ENCODE results near the gene ABCC11. TPM values are rescaled to one million over a fixed set of nuclear protein-coding genes. Genes with fewer than 3 reads are reported as not detected.

Gene ABCC11
- total and polyA plus RNA-seq, 2 of the 4 experiments (the other 2 are of a cell fraction), result 0.09 to 0.18 TPM

DNA sequence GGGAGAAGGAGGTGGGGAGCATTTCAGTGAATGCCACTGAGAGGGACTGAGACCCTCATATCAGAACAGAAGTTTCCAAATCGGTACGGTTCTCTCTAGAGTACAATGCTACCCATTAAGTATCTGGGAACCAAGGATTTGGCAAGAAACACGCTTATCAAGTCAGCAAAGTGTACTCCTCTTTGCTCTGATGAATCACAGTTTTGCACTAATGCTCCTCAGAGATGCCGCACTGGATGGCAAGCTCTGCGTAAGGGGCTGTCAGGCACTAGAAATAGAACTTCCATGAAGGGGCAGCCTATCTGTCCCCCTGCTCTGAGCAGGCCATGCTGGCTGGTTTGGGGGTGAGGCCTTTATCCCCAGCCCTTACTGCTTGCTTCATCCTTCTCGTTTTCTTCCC, 86.8 kb downstream of the ABCC11 start:
- H3K14ac ChIP-seq (replicated peaks; ENCODE audit: low read depth, low read length), result no peak overlapping the region
- H3K9ac ChIP-seq (ENCODE audit: low read depth, low read length), result no peak overlapping the region
- ATAC-seq (ENCODE audit: low read depth), result no peak
- H3K9me1 ChIP-seq (ENCODE audit: insufficient read depth, low read length), result 0 out of 2 replicates have a peak, but pooled peaks cover 5% of the 10 kb centered on the region
- in situ Hi-C loops (cut with MboI; ENCODE audit: low sequenced_read_pairs) (loop anchor here (5.0 to 25.0 kb wide), 4 partner anchors 423 to 1213 kb away; partner anchors contain the start of genes ITFG1 and PHKB), dilution Hi-C loops (cut with HindIII; ENCODE audit: low sequenced_read_pairs, unreplicated experiment) (no loop called here), intact Hi-C loops (cut with micrococcal nuclease) (no loop called here)
- no peak for DNase-seq
- no peak overlapping the region for H4K5ac ChIP-seq (ENCODE audit: low read depth, low read length)
- H3K18ac ChIP-seq (ENCODE audit: low read depth, low read length), result no peak overlapping the region
- no peak overlapping the region for H2BK15ac ChIP-seq (ENCODE audit: low read depth, low read length)
- BruUV-seq (replicated peaks), result no TSS peak
- no peak overlapping the region for H2AK5ac ChIP-seq (ENCODE audit: low read depth, low read length)
- no peak overlapping the region for H2BK5ac ChIP-seq (ENCODE audit: low read depth, low read length, poor library complexity, severe bottlenecking)
- ChIA-PET POLR2A (ENCODE audit: unreplicated experiment) (no interaction called here), CTCF (interaction anchor here (1.3 kb wide), 1 partner anchor 1019 kb away, joined by 4 read pairs; no protein-coding TSS in a partner anchor)
- no peak overlapping the region for H2BK120ac ChIP-seq (ENCODE audit: low read depth, low read length)
- H2AK9ac ChIP-seq (replicated peaks; ENCODE audit: low read depth, low read length, poor library complexity), result no peak overlapping the region
- H2AFZ ChIP-seq (replicated peaks; ENCODE audit: low read length, poor library complexity), result no peak overlapping the region
- no peak overlapping the region for H3K4ac ChIP-seq (ENCODE audit: low read depth, low read length)
- H3K4me3 ChIP-seq (ENCODE audit: insufficient read depth, low read depth, low read length), result no peak overlapping the region
- H3K23ac ChIP-seq (ENCODE audit: low read depth, low read length), result no peak overlapping the region
- H3K56ac ChIP-seq (ENCODE audit: extremely low read depth, insufficient read depth, low read length), result no peak overlapping the region
- H4K8ac ChIP-seq (ENCODE audit: low read depth in 2 of 2, low read length in 2 of 2), result no peak overlapping the region
- no peaks in the 10 kb centered on the region for H3K9me3 ChIP-seq (ENCODE audit: control insufficient read depth, insufficient read depth, low read length)
- 67% methylated on average over 3 of the region's 6 CpGs; no CpG with 5 or more reads in 1 of the 2 experiments for WGBS, 2 experiments (ENCODE audit: extremely low coverage in 2 of 2, insufficient read length in 1 of 2)
- no peaks in the 10 kb centered on the region for H3K79me1 ChIP-seq (ENCODE audit: low read depth in 1 of 2, low read length in 2 of 2)
- no peaks in the 10 kb centered on the region for H4K20me1 ChIP-seq (ENCODE audit: insufficient read depth, low read length)
- H3K27me3 ChIP-seq (ENCODE audit: control insufficient read depth, insufficient read depth, low read length), result no peaks in the 10 kb centered on the region
- no peak overlapping the region for H3K4me2 ChIP-seq (ENCODE audit: low read depth, low read length)
- H3K4me1 ChIP-seq (ENCODE audit: control insufficient read depth, insufficient read depth, low read length), result peaks cover 2% of the 10 kb centered on the region
- no peak overlapping the region for H4K91ac ChIP-seq (ENCODE audit: insufficient read depth, low read depth, low read length)
- H3K27ac ChIP-seq (ENCODE audit: insufficient read depth, low read length), result no peak overlapping the region
- H3K36me3 ChIP-seq (ENCODE audit: control insufficient read depth, insufficient read depth, low read length), result no peaks in the 10 kb centered on the region
- TF ChIP-seq MAFK (IDR thresholded peaks at IDR 0.05; ENCODE audit: low read depth, low read length), result no peak
- no peak for TF ChIP-seq POLR2A (IDR thresholded peaks at IDR 0.05; ENCODE audit: low read depth, low read length)
- TF ChIP-seq, protein P1, sequence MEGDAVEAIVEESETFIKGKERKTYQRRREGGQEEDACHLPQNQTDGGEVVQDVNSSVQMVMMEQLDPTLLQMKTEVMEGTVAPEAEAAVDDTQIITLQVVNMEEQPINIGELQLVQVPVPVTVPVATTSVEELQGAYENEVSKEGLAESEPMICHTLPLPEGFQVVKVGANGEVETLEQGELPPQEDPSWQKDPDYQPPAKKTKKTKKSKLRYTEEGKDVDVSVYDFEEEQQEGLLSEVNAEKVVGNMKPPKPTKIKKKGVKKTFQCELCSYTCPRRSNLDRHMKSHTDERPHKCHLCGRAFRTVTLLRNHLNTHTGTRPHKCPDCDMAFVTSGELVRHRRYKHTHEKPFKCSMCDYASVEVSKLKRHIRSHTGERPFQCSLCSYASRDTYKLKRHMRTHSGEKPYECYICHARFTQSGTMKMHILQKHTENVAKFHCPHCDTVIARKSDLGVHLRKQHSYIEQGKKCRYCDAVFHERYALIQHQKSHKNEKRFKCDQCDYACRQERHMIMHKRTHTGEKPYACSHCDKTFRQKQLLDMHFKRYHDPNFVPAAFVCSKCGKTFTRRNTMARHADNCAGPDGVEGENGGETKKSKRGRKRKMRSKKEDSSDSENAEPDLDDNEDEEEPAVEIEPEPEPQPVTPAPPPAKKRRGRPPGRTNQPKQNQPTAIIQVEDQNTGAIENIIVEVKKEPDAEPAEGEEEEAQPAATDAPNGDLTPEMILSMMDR (conservative IDR thresholded peaks at IDR 0.05; ENCODE audit: low read depth, low read length), result no peak
- no peak for TF ChIP-seq SMC3 (IDR thresholded peaks at IDR 0.05; ENCODE audit: low read depth, low read length)
- no peak for TF ChIP-seq RCOR1 (IDR thresholded peaks at IDR 0.05; ENCODE audit: insufficient replicate concordance, low read length)
- TF ChIP-seq FOS (IDR thresholded peaks at IDR 0.05; ENCODE audit: low read depth, low read length), result no peak
- TF ChIP-seq MAZ (IDR thresholded peaks at IDR 0.05; ENCODE audit: borderline replicate concordance, low read depth, low read length), result no peak
- TF ChIP-seq MXI1 (IDR thresholded peaks at IDR 0.05; ENCODE audit: borderline replicate concordance, low read depth, low read length), result no peak
- no peak for TF ChIP-seq RAD21 (IDR thresholded peaks at IDR 0.05; ENCODE audit: low read length)
- TF ChIP-seq, protein P2, sequence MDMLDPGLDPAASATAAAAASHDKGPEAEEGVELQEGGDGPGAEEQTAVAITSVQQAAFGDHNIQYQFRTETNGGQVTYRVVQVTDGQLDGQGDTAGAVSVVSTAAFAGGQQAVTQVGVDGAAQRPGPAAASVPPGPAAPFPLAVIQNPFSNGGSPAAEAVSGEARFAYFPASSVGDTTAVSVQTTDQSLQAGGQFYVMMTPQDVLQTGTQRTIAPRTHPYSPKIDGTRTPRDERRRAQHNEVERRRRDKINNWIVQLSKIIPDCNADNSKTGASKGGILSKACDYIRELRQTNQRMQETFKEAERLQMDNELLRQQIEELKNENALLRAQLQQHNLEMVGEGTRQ (IDR thresholded peaks at IDR 0.05; ENCODE audit: low read depth, low read length), result no peak
- TF ChIP-seq CHD1 (IDR thresholded peaks at IDR 0.05; ENCODE audit: low read depth, low read length), result no peak
- TF ChIP-seq BHLHE40 (IDR thresholded peaks at IDR 0.05; ENCODE audit: low read depth, low read length), result no peak
- no peak for TF ChIP-seq RFX5 (IDR thresholded peaks at IDR 0.05; ENCODE audit: low read depth, low read length)
- no peak for TF ChIP-seq NFE2L2 (IDR thresholded peaks at IDR 0.05; ENCODE audit: low read depth, low read length)
- TF ChIP-seq CEBPB (IDR thresholded peaks at IDR 0.05; ENCODE audit: low read depth, low read length), result no peak
- TF ChIP-seq, protein P3, sequence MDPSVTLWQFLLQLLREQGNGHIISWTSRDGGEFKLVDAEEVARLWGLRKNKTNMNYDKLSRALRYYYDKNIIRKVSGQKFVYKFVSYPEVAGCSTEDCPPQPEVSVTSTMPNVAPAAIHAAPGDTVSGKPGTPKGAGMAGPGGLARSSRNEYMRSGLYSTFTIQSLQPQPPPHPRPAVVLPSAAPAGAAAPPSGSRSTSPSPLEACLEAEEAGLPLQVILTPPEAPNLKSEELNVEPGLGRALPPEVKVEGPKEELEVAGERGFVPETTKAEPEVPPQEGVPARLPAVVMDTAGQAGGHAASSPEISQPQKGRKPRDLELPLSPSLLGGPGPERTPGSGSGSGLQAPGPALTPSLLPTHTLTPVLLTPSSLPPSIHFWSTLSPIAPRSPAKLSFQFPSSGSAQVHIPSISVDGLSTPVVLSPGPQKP (IDR thresholded peaks at IDR 0.05; ENCODE audit: borderline replicate concordance, low read depth, low read length), result no peak
- H2BK20ac ChIP-seq (ENCODE audit: low read depth, low read length), result no peak overlapping the region

Data from IMR-90 (cell line).